ENCODE measurements around the gene SYCP2. TPM values are rescaled to one million over a fixed set of nuclear protein-coding genes. Genes with fewer than 3 reads are reported as not detected.

The SYCP2 gene
- total RNA-seq, 1 experiment from 2014 or later, result 0.70 TPM

DNA sequence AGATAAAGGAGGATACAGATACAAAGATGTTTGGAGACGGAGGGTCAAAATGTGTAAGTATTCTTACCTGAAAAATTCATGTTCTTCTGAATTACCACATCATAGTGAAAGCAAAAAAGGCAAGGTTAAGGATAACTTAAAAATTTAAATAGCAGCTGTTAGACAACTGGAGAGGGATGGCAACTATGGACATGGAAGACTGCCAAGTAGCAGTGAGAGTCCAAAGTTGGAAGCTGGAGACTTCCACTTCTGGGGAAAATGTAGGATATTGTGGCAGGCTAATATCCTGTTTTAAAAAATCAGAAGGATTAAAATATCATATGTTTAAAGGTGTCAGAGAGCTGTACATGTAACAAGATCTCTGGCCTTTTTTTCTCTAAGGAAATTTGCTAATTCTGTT, 29.8 kb downstream of the SYCP2 start:
- Histone ChIP-seq H3K23ac (ENCODE audit: insufficient read length, low read depth, low read length) (no peak overlapping the region), H2AFZ (ENCODE audit: low read length) (no peak overlapping the region)
- WGBS (ENCODE audit: extremely low coverage, insufficient read length, low lambda C conversion rate), result no CpG with 5 or more reads among the region's 1 CpG

More for the DNA sequence above, 29.8 kb downstream of the SYCP2 start:
- Histone ChIP-seq H2AK5ac (ENCODE audit: insufficient read length, low read length) (no peak overlapping the region), H3K9me3 (ENCODE audit: control insufficient read depth, low read depth, low read length) (no peaks in the 10 kb centered on the region), H3K4me1 (ENCODE audit: insufficient read depth, low read length) (no peaks in the 10 kb centered on the region), H4K20me1 (ENCODE audit: control insufficient read depth, insufficient read depth, insufficient read length) (no peaks in the 10 kb centered on the region), H3K27ac (ENCODE audit: insufficient read length, low read depth, low read length) (no peak overlapping the region), H3K4ac (ENCODE audit: low read depth, low read length) (no peak overlapping the region), H3K79me1 (ENCODE audit: insufficient read depth, low read depth, low read length, poor library complexity, severe bottlenecking) (no peaks in the 10 kb centered on the region), H2BK120ac (ENCODE audit: low read depth, low read length, poor library complexity, severe bottlenecking) (no peak overlapping the region), H3K14ac (ENCODE audit: insufficient read depth, low read length) (no peak overlapping the region), H4K91ac (ENCODE audit: insufficient read length, low read depth, low read length) (no peak overlapping the region), H4K5ac (ENCODE audit: insufficient read length, low read depth, low read length) (no peak overlapping the region), H3K18ac (ENCODE audit: insufficient read length, low read depth, low read length) (no peak overlapping the region), H3K23me2 (ENCODE audit: insufficient read length, low read depth, low read length, poor library complexity, severe bottlenecking) (no peaks in the 10 kb centered on the region), H3T11ph (ENCODE audit: low read length) (no peak overlapping the region), H3K56ac (ENCODE audit: insufficient read length, low read depth, low read length) (no peak overlapping the region), H3K79me2 (ENCODE audit: insufficient read depth, low read length) (no peaks in the 10 kb centered on the region), H3K9ac (ENCODE audit: extremely low read depth, insufficient read length, low read length) (no peak overlapping the region), H4K8ac (replicated peaks; ENCODE audit: insufficient read length, low read depth, low read length) (no peak overlapping the region), H3K27me3 (ENCODE audit: insufficient read depth, low read length) (no peaks in the 10 kb centered on the region), H2BK12ac (ENCODE audit: insufficient read length, low read depth, low read length) (no peak overlapping the region), H2BK20ac (ENCODE audit: low read depth, low read length, poor library complexity, severe bottlenecking) (no peak overlapping the region), H3K4me2 (ENCODE audit: insufficient read depth, insufficient read length, low read length) (no peak overlapping the region), H2BK15ac (ENCODE audit: low read depth, low read length) (no peak overlapping the region), H2BK5ac (ENCODE audit: insufficient read length, low read length) (no peak overlapping the region)
- H3K4me1 Mint-ChIP-seq, result no peaks in the 10 kb centered on the region; a peak in 1 of 4 replicates
- no peaks in the 10 kb centered on the region; a peak in 1 of 5 replicates for H3K9me3 Mint-ChIP-seq
- no peaks in the 10 kb centered on the region for H3K36me3 Mint-ChIP-seq (ENCODE audit: insufficient read depth in 1 of 3, low read depth in 3 of 3)
- no peak overlapping the region for H3K27ac Mint-ChIP-seq
- H3K27me3 Mint-ChIP-seq (ENCODE audit: low read depth), result peaks cover 11% of the 10 kb centered on the region
- no peak overlapping the region for H3K4me3 Mint-ChIP-seq
- TF ChIP-seq, protein P1, sequence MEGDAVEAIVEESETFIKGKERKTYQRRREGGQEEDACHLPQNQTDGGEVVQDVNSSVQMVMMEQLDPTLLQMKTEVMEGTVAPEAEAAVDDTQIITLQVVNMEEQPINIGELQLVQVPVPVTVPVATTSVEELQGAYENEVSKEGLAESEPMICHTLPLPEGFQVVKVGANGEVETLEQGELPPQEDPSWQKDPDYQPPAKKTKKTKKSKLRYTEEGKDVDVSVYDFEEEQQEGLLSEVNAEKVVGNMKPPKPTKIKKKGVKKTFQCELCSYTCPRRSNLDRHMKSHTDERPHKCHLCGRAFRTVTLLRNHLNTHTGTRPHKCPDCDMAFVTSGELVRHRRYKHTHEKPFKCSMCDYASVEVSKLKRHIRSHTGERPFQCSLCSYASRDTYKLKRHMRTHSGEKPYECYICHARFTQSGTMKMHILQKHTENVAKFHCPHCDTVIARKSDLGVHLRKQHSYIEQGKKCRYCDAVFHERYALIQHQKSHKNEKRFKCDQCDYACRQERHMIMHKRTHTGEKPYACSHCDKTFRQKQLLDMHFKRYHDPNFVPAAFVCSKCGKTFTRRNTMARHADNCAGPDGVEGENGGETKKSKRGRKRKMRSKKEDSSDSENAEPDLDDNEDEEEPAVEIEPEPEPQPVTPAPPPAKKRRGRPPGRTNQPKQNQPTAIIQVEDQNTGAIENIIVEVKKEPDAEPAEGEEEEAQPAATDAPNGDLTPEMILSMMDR (conservative IDR thresholded peaks at IDR 0.05), result no peak
- DNase-seq, result no peak

Data from H9 (cell line).